ENCODE results near the gene PKP3.
"Not testable (repeated sequence)": the region's sequence is repeated elsewhere in the genome, so short reads cannot be mapped to it uniquely, and the experiment has no call there.

Gene PKP3

GRCh38 chr11:359181-359714 is 34.8 kb upstream of the PKP3 start:
- no peak for TF ChIP-seq CTCF (IDR thresholded peaks at IDR 0.05; ENCODE audit: low read depth, low read length)
- in situ Hi-C loops (cut with HindIII; ENCODE audit: low sequenced_read_pairs): no loop called here

GRCh38 chr11:360326-361280 is 33.4 kb upstream of the PKP3 start:
- no peak for TF ChIP-seq CTCF (IDR thresholded peaks at IDR 0.05; ENCODE audit: low read depth, low read length)
- DNase-seq (ENCODE audit: low read depth, low spot score): no peak
- no peak overlapping the region for H3K4me3 ChIP-seq (ENCODE audit: low read depth, low read length)
- in situ Hi-C loops (cut with HindIII; ENCODE audit: low sequenced_read_pairs): no loop called here

More at GRCh38 chr11:359181-359714, 34.8 kb upstream of the PKP3 start:
- no peak for DNase-seq (ENCODE audit: low read depth, low spot score)
- no peak overlapping the region for H3K4me3 ChIP-seq (ENCODE audit: low read depth, low read length)

GRCh38 chr11:362642-363442 is 31.2 kb upstream of the PKP3 start:
- no peak for TF ChIP-seq CTCF (IDR thresholded peaks at IDR 0.05; ENCODE audit: low read depth, low read length)

GRCh38 chr11:363443-363805 is 30.6 kb upstream of the PKP3 start:
- H3K4me3 ChIP-seq (ENCODE audit: low read depth, low read length); DNase-seq (ENCODE audit: low read depth, low spot score); in situ Hi-C loops (cut with HindIII; ENCODE audit: low sequenced_read_pairs): not testable (repeated sequence)

More at GRCh38 chr11:362642-363442, 31.2 kb upstream of the PKP3 start:
- in situ Hi-C loops (cut with HindIII; ENCODE audit: low sequenced_read_pairs): no loop called here
- H3K4me3 ChIP-seq (ENCODE audit: low read depth, low read length): no peak overlapping the region
- no peak for DNase-seq (ENCODE audit: low read depth, low spot score)

- peak; percentile 34 for TF ChIP-seq CTCF (IDR thresholded peaks at IDR 0.05; ENCODE audit: low read depth, low read length)
- in situ Hi-C loops (cut with HindIII; ENCODE audit: low sequenced_read_pairs): no loop called here
- no peak overlapping the region for H3K4me3 ChIP-seq (ENCODE audit: low read depth, low read length)
- no peak for DNase-seq (ENCODE audit: low read depth, low spot score)
Observed at GRCh38 chr11:363948-364761, 29.9 kb upstream of the PKP3 start.

- no peak for DNase-seq (ENCODE audit: low read depth, low spot score)
- no peak for TF ChIP-seq CTCF (IDR thresholded peaks at IDR 0.05; ENCODE audit: low read depth, low read length)
- in situ Hi-C loops (cut with HindIII; ENCODE audit: low sequenced_read_pairs): no loop called here
- no peak overlapping the region for H3K4me3 ChIP-seq (ENCODE audit: low read depth, low read length)
Observed at GRCh38 chr11:364991-365725, 28.9 kb upstream of the PKP3 start.

All from astrocyte of the spinal cord (primary cell).